NCI-H128 (cell line): Measurements from ENCODE around the gene INTS6.

Source experiments
- DNase-seq: peaks from one replicate; lab custom pipeline; 2025; ENCODE audit not compliant: unreplicated experiment; lab: John Stamatoyannopoulos, UW

The INTS6 gene

GRCh38 chr13:51348069-51348967 is 104.5 kb downstream of the INTS6 start:
- DNase-seq: no peak

GRCh38 chr13:51347099-51347498 is 105.7 kb downstream of the INTS6 start:
- DNase-seq: no peak

DNA sequence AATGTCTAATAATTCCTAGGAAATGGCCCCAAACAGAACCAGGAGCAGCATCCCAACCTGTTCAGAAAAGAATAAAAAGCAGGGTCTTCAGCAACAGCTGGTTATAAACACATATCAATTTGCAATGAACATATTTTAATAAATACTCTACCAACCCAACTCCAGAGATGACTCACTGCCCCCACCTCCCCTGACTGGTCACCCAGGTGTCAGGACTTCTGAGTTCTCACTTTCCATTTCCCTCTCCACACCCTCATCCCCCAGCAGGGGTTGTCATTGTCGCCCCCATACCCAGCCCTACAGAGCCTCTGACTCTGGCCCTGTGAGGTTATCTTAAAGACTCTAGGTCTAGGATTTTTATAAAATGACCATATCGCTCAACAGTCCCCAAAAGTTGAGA is 106.4 kb downstream of the INTS6 start:
- DNase-seq: no peak

GRCh38 chr13:51343475-51343874 is 109.4 kb downstream of the INTS6 start:
- no peak for DNase-seq

DNA sequence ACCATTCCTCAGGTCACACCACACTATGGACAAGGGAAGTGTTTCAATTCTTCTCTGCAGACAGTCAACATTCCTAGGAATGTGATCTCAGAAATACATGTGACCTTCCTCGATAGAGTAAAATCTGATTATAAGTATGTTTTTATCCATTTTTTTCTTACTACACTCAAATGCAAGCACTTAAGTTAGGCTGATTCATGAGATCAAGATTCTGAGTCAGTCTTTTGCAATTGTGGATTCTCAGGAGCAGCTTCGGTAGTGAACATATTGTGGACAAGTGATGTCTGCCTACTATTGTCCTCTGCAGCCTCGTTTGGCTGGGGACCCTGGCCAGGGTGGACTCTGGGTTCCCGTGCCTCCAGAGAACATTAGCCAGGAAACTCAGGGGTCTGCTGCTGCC is 110.1 kb downstream of the INTS6 start:
- no peak for DNase-seq

DNA sequence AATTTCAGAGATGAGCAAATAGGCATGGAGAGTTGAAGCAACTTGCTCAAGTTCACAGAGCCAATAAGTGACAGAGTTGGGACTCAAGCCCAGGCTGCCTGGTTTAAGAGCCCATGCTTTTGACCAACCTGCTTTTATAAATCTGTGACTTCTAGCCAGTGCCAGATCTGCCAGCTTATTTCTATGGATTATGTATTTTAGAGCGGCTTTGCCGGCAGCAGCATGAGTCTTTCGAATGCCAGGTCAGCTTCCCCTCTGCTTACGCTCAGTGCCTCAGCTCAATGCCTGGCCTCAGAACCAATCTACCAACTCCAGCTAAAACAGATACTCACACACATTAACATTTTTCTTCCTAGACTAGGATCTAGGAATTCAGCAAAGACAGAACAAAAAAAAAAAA is 111.0 kb downstream of the INTS6 start:
- DNase-seq: no peak

- DNase-seq: no peak
Observed at GRCh38 chr13:51341232-51341631, 111.6 kb downstream of the INTS6 start.

GRCh38 chr13:51339952-51340732 is 112.7 kb downstream of the INTS6 start:
- no peak for DNase-seq

- DNase-seq: no peak
Observed at GRCh38 chr13:51339354-51339753, 113.5 kb downstream of the INTS6 start, which contains the start of gene SERPINE3. Gene SERPINE3 (plus strand): TSS chr13:51339691. CDS start chr13:51341092, 1,401 bp downstream.

GRCh38 chr13:51336746-51337145 is 116.1 kb downstream of the INTS6 start:
- DNase-seq: no peak

DNA sequence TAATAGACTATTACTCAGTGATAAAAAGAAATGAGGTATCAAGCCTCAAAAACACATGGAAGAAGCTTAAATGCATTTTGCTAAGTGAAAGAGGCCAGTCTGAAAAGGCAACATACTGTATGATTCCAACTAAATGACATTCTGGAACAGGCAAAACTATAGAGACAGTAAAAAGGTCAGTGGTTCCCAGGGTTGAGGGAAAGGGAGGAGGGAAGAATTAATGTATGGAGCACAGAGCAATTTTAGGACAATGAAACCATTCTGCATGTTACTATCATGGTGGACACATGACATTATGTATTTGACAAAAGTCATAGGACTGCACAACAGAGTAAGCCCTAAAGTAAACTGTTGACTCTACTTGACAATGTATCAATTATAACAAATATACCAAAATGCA is 119.0 kb downstream of the INTS6 start:
- DNase-seq: no peak

DNA sequence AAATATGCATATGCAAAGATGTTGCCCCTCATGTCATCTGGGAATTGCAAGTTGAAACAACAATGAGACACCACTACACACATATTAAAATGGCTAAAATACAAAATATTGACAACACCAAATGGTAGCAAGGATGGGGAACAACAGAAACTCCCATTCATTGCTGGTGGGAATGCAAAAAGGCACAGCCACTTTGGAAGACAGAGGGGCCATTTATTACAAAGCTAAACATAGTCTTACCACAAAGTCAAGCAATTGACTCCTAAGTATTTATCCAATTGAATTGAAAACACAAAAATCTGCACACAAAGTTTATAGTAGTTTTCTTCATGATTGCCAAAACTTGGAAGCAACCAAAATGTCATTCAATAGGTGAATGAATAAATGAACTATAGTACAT is 119.4 kb downstream of the INTS6 start:
- no peak for DNase-seq

DNA sequence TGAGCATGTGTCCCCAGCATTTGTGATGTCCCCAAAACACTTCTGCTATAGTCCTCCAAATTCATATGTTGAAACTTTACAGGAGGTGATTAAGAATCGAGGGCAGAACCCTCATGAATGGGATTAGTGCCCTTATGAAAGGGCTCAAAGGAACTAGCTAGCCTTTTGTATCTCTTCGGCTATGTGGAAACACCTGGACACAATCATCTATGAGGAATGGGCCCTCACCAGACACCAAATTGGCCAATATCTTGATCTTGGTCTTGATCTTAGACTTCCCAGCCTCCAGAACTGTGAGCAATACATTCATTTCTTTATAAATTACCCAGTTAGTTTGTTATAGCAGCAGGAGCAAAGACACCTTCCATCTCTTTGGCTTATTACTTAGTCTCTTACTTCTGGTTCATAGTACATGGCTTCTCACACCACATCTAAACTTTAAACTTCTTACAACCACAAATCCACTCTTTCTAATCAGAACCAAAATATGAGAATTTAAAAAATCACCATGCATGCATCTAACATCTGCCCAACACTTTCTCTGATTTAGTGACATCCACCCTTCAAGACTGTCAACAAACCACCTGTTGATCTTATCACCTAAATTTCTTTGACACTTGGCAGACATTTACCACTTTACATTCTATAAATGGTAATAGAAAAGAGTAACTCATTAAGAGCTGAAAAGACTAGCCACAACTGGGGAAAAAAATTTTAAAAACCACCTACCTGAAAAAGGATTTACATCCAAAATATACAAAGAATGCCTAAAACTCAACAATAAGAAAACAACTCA is 120.1 kb downstream of the INTS6 start:
- no peak for DNase-seq

DNA sequence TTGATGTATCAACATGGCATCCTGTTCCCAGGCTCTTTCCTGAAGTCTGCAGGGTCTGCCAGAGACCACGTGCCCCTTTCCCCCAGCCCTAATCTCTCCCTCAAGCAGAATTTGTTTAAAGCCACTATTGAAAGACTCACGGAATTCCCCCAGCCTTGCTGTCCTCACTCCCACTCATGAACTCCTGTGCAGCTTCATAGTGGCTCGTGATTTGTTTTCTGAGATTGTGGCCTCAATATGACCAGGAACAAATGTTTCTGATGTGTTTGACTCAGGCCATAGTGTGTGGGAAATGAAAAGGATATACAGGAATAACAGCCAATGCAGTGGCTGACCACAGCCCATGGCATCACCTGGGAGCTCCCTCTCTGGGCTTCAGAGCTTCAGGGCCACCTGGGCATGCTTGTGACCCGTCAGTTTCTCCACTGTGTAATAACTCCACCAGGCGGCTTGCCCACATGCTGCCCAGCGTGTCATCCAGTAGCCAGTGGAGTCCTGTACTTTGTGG is 121.4 kb downstream of the INTS6 start:
- DNase-seq: no peak

DNA sequence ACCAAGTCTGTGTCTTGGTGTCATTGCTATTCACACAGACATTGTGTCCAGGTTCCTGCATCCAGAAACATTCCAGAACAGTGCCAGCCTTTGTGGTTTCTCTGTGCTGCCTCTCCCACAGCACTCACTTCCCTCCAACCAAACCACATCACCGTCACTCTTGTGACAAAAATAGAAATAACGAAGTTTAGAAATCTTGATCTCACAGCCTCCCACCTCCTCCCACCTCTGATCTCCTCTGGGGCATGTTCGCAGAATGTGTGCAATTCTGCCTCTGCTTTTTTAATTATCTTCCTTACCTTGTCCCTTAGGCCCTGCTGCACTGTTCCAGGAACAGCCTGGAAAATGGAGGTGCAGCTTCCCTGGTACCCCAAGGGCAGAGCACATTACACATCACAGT is 122.0 kb downstream of the INTS6 start:
- DNase-seq: no peak

DNA sequence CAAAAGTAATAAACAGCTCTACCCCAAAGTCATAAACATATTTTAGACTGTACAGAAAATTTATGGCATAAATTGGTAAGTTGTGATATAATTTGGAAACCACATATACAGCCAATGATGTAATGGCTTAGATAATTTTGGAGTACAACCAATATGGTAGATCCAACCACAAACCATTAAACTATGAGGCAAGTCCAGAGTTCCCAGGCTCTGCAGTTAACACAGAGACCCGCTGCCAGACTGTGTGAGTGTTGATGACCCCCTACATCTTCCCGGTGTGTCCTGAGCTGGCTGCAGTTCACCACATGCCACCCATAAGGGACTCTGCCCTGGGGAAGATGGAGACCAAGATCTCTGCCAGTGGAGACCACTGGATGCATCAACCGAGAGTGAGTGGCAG is 123.2 kb downstream of the INTS6 start:
- no peak for DNase-seq

- no peak for DNase-seq
Observed at GRCh38 chr13:51328488-51328887, 124.3 kb downstream of the INTS6 start.

- no peak for DNase-seq
Observed at GRCh38 chr13:51327961-51328360, 124.9 kb downstream of the INTS6 start.

DNA sequence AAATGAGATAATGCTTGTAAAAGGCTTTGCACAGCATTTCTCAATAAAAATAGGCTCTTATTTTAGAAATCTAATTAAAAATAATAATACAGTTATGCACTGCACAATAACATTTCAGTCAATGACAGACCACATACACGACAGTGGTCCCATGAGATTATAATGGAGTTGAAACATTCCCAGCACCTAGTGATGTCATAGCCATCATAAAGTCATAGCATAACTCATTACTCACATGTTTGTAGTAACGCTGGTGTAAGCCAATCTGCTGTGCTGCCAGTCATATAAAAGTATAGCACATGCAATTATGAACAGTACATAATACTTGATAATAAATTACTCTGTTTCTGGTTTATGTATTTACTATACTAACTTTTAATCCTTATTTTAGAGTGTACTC is 126.1 kb downstream of the INTS6 start:
- DNase-seq: no peak

DNA sequence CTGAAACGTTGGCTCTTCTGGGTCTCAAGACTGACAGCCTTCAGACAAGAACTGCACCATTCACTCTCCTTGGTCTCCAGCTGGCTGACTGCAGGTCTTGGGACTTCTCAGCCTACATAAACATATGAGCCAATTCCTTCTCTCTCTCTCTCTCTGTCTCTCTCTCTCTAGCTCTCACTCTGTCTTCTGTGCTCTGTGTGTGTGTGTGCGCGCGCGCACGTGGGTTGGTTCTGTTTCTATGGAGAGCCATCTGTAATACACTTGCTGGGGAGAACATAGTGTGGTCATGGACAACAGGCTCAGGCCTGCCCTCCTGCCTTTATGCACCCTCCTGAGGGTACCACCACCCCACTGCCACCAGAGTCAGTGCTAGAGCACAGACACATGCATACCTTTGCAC is 127.0 kb downstream of the INTS6 start:
- no peak for DNase-seq
